K562 (cell line): ENCODE measurements around the gene VEGFA. TPM values are rescaled to one million over a fixed set of nuclear protein-coding genes. Genes with fewer than 3 reads are reported as not detected.

Experiments used
- ADNP ChIP-seq: fragments of 200-800 bp; sonication (Bioruptor generic); IDR thresholded peaks from 2 replicates; pipeline ENCODE4 v1.6.1; 2016; ENCODE audit warnings: missing genetic modification characterization, missing compliant biosample characterization
- ARID1B ChIP-seq: fragments of 450-650 bp; IDR thresholded peaks from 2 replicates; pipeline ENCODE4 v1.6.1; 2016; ENCODE audit warnings: antibody characterized with exemption, mild to moderate bottlenecking, inconsistent platforms
- CHD4 ChIP-seq: fragments of 200-600 bp; sonication (generic); IDR thresholded peaks from 3 replicates; pipeline ENCODE4 v1.6.1; 2012; ENCODE audit warnings: low read depth, mild to moderate bottlenecking, mixed read lengths, low read length, inconsistent platforms; ENCODE audit not compliant: insufficient read depth, insufficient replicate concordance, poor library complexity, severe bottlenecking
- CREB5 ChIP-seq: fragments of 250-450 bp; sonication (Bioruptor Pico); IDR thresholded peaks from 2 replicates; pipeline ENCODE4 v1.5.0; 2020; ENCODE audit warnings: mild to moderate bottlenecking
- HMGN3 ChIP-seq: IDR thresholded peaks from 2 replicates; pipeline ENCODE4 v1.6.1; 2011; ENCODE audit warnings: borderline replicate concordance, low read depth, mild to moderate bottlenecking, mixed read lengths, low read length; ENCODE audit not compliant: insufficient read length; ENCODE audit errors: extremely low read depth
- HNRNPK ChIP-seq: fragments of 200-400 bp; formaldehyde crosslinking; IDR thresholded peaks from one replicate; pipeline ENCODE4 v1.6.1; 2018; ENCODE audit warnings: mild to moderate bottlenecking, low read depth, low read length; ENCODE audit not compliant: poor library complexity, severe bottlenecking
- IRF2 ChIP-seq: sonication (generic); formaldehyde crosslinking; IDR thresholded peaks from 2 replicates; pipeline ENCODE4 v1.8.1; 2022; ENCODE audit warnings: mild to moderate bottlenecking, missing genetic modification reagents
- KHSRP ChIP-seq: fragments of 450-650 bp; IDR thresholded peaks from 2 replicates; pipeline ENCODE4 v1.6.1; 2017
- KLF13 ChIP-seq: fragments of 450-650 bp; IDR thresholded peaks from 2 replicates; pipeline ENCODE4 v1.6.1; 2016; ENCODE audit warnings: missing genetic modification characterization, low read depth, mild to moderate bottlenecking, missing compliant biosample characterization, moderate library complexity, borderline replicate concordance
- MIER1 ChIP-seq: fragments of 450-650 bp; IDR thresholded peaks from 2 replicates; pipeline ENCODE4 v1.6.1; 2016; ENCODE audit warnings: antibody characterized with exemption, mild to moderate bottlenecking, low read depth
- NRF1 ChIP-seq, 2 experiments: fragments of 450-650 bp; IDR thresholded peaks in 1 of 2; conservative IDR thresholded peaks in 1 of 2; 2 replicates each; pipeline ENCODE4 v1.6.1; 2014; ENCODE audit warnings: mild to moderate bottlenecking in 2 of 2
- PHB2 ChIP-seq: fragments of 450-650 bp; IDR thresholded peaks from 2 replicates; pipeline ENCODE4 v1.6.1; 2017; ENCODE audit warnings: low read depth
- SMAD3 ChIP-seq: fragments of 450-650 bp; formaldehyde crosslinking; conservative IDR thresholded peaks from 2 replicates; pipeline ENCODE4 v1.4.0; 2020; ENCODE audit warnings: mild to moderate bottlenecking
- SMAD4 ChIP-seq: fragments of 250-450 bp; sonication (Bioruptor Pico); conservative IDR thresholded peaks from 2 replicates; pipeline ENCODE4 v1.8.0; 2021; ENCODE audit warnings: inconsistent platforms, mild to moderate bottlenecking, moderate library complexity
- SOX6 ChIP-seq: fragments of 450-650 bp; IDR thresholded peaks from 2 replicates; pipeline ENCODE4 v1.6.1; 2014; ENCODE audit warnings: mild to moderate bottlenecking
- STAT5A ChIP-seq: IDR thresholded peaks from 2 replicates; pipeline ENCODE4 v1.6.1; 2012; ENCODE audit warnings: low read length, inconsistent platforms, borderline replicate concordance
- ZNF133 ChIP-seq: fragments of 250-450 bp; sonication (Bioruptor Pico); IDR thresholded peaks from 2 replicates; pipeline ENCODE4 v1.4.0; 2020; ENCODE audit warnings: mild to moderate bottlenecking
- ZNF253 ChIP-seq: fragments of 250-450 bp; sonication (Bioruptor Pico); conservative IDR thresholded peaks from 2 replicates; pipeline ENCODE4 v1.6.1; 2021; ENCODE audit warnings: mild to moderate bottlenecking
- ZNF561 ChIP-seq: fragments of 450-650 bp; formaldehyde crosslinking; conservative IDR thresholded peaks from 2 replicates; pipeline ENCODE4 v1.4.0; 2020; ENCODE audit warnings: mild to moderate bottlenecking, moderate library complexity
- ZNF639 ChIP-seq, 2 experiments: fragments of 200-800 bp in 1 of 2; sonication (Bioruptor generic) in 1 of 2; sonication (generic) in 1 of 2; formaldehyde crosslinking in 1 of 2; IDR thresholded peaks in 1 of 2; conservative IDR thresholded peaks in 1 of 2; 2 replicates each; pipeline versions ENCODE4 v1.5.0 to v1.6.1; 2016 to 2020; ENCODE audit warnings: missing compliant biosample characterization in 1 of 2, missing genetic modification characterization in 1 of 2, missing genetic modification reagents in 1 of 2
- polyA plus RNA-seq, 8 experiments: library from polyadenylated mRNA; depleted of rRNA in 4 of 8; stranded (reverse) in 5 of 8; unstranded in 3 of 8; fragments of >200 nt; fragmentation: Nextera tagmentation in 2 of 8; fragmentation: Illumina TruSeq in 1 of 8; extraction: Ambion mirVana in 2 of 8; extraction: Trizol in 1 of 8; gene quantifications; 2 replicates each; pipeline versions ENCODE4 v1.2.1 to v1.2.3, GENCODE V29; 2011 to 2014; ENCODE audit warnings: inconsistent platforms in 1 of 8, missing spikeins in 1 of 8
- total RNA-seq, 7 experiments: library from RNA; depleted of rRNA in 6 of 7; stranded (reverse); fragments of >200 nt in 6 of 7; fragmentation: Illumina TruSeq in 2 of 7; extraction: Trizol in 2 of 7; gene quantifications; 2 replicates each; pipeline versions ENCODE4 v1.2.1 to v1.2.3, GENCODE V29; 2011 to 2021; ENCODE audit warnings: low replicate concordance in 1 of 7
- TF ChIP-seq, protein P1 (sequence below), 2 experiments: fragments of 450-650 bp in 1 of 2; sonication (generic) in 1 of 2; formaldehyde crosslinking; conservative IDR thresholded peaks; 2 replicates each; pipeline versions ENCODE4 v1.4.0 to v1.8.1; 2020 to 2022; ENCODE audit warnings: mild to moderate bottlenecking in 1 of 2, missing genetic modification reagents in 1 of 2
- TF ChIP-seq, protein P2 (sequence below): fragments of 450-650 bp; IDR thresholded peaks from one replicate; pipeline ENCODE4 v1.6.1; 2018; ENCODE audit warnings: mild to moderate bottlenecking, moderate library complexity; ENCODE audit not compliant: partially characterized antibody

Gene VEGFA
- total and polyA plus RNA-seq, 9 of the 15 experiments (the other 6 are each of a cell fraction or from before 2014, with no cell fraction given): 14.0 to 271 (median 124) TPM

DNA sequence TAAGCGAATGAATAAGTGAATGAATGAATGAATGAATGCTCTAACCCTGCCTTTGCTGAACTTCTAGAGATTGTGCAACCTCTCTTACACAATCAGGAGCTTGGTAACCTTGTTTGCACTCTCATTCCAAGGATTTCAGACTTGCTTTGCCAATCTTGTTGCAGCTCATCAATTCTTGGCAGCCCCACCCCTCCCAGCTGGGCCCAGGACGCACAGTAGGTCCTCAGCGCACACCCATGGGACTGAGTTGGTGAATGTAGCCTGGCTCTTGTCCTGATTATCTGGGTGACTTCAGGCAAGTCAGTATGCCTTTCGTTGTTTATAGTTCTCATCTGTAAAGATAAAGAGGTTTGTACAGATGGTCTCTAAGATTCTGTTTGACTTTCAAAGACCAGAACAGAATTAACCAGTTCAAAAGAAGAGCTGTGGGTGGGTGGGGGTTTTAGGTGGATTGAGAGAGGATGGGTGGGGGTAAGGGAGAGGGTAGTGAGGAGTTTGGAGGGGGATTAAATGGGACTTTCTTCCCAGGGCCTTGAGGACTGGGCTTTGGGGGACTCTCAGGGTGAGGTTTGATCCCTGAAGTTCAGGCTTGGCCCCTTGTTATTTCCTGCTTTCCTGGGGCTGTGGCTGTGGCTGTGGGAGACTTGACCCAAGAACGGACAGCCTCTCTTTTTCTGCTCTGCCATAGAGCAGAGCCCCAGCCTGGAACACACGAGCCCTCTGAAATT lies 33.2 kb downstream of the VEGFA start (continued):
- TF ChIP-seq, protein P1, sequence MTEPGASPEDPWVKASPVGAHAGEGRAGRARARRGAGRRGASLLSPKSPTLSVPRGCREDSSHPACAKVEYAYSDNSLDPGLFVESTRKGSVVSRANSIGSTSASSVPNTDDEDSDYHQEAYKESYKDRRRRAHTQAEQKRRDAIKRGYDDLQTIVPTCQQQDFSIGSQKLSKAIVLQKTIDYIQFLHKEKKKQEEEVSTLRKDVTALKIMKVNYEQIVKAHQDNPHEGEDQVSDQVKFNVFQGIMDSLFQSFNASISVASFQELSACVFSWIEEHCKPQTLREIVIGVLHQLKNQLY (CRISPR knock-in tag; conservative IDR thresholded peaks at IDR 0.05): no peak
- TF ChIP-seq ZNF561 (no peak), SMAD3 (CRISPR knock-in tag) (no peak), ARID1B (peak; percentile 93), ZNF133 (CRISPR knock-in tag) (no peak), SOX6 (peak; percentile 48; the same call in 1 of the 2 replicates), STAT5A (peak; percentile 30; the same call in 1 of the 2 replicates), HMGN3 (no peak), NRF1 (conservative IDR thresholded peaks at IDR 0.05 in 1 of 2, IDR thresholded peaks at IDR 0.05 in 1 of 2) (no peak), KHSRP (no peak), ZNF639 (CRISPR knock-in tag; conservative IDR thresholded peaks at IDR 0.05 in 1 of 2, IDR thresholded peaks at IDR 0.05 in 1 of 2) (no peak), CREB5 (no peak), MIER1 (no peak), SMAD4 (CRISPR knock-in tag) (0 out of 2 replicates have a peak, but pooled peaks have one; percentile 56), ZNF253 (CRISPR knock-in tag) (no peak), KLF13 (tag) (peak; percentile 70; the same call in 1 of the 2 replicates), CHD4 (no peak), PHB2 (no peak), ADNP (peak; percentile 89), HNRNPK (no peak), IRF2 (CRISPR knock-in tag) (no peak)
- TF ChIP-seq, protein P2, sequence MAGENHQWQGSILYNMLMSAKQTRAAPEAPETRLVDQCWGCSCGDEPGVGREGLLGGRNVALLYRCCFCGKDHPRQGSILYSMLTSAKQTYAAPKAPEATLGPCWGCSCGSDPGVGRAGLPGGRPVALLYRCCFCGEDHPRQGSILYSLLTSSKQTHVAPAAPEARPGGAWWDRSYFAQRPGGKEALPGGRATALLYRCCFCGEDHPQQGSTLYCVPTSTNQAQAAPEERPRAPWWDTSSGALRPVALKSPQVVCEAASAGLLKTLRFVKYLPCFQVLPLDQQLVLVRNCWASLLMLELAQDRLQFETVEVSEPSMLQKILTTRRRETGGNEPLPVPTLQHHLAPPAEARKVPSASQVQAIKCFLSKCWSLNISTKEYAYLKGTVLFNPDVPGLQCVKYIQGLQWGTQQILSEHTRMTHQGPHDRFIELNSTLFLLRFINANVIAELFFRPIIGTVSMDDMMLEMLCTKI: no peak
